Naive B cell (primary cell): ENCODE measurements around the gene FAM98A. TPM values are rescaled to one million over a fixed set of nuclear protein-coding genes. Genes with fewer than 3 reads are reported as not detected.

Experiments used
- ATAC-seq, 2 donors: fragments of 150-1000 bp; cut with Tn5 transposase; 2 replicates each; pipeline ENCODE4 v1.10.0; 2021; ENCODE audit warnings: low read depth in 2 of 2, mild to moderate bottlenecking in 2 of 2, moderate library complexity in 2 of 2
- DNase-seq: peaks from one replicate; pipeline ENCODE4 v3.0.0; 2022
- H3K27ac Mint-ChIP-seq, 6 donors: one replicate each; pipeline ENCODE4 v1.8.0; 2020 to 2022; ENCODE audit warnings: mild to moderate bottlenecking in 6 of 6, mixed read lengths in 6 of 6, moderate library complexity in 5 of 6, inconsistent platforms in 2 of 6
- H3K27me3 Mint-ChIP-seq, 3 donors: one replicate each; pipeline ENCODE4 v1.8.0; 2021 to 2022; ENCODE audit warnings: mixed read lengths in 3 of 3, mild to moderate bottlenecking in 1 of 3
- H3K36me3 Mint-ChIP-seq, 2 donors: one replicate each; pipeline ENCODE4 v1.8.0; 2020 to 2022; ENCODE audit warnings: mixed read lengths in 2 of 2, inconsistent platforms in 1 of 2, mild to moderate bottlenecking in 1 of 2
- H3K4me1 Mint-ChIP-seq, 3 donors: one replicate each; pipeline ENCODE4 v1.8.0; 2020 to 2022; ENCODE audit warnings: mixed read lengths in 3 of 3, inconsistent platforms in 1 of 3, mild to moderate bottlenecking in 1 of 3, moderate library complexity in 1 of 3
- H3K4me3 Mint-ChIP-seq, 8 donors: one replicate each; pipeline ENCODE4 v1.8.0; 2020 to 2022; ENCODE audit warnings: mild to moderate bottlenecking in 8 of 8, mixed read lengths in 8 of 8, moderate library complexity in 8 of 8, inconsistent platforms in 2 of 8
- H3K9me3 Mint-ChIP-seq, 7 donors: one replicate each; pipeline ENCODE4 v1.8.0; 2020 to 2022; ENCODE audit warnings: mixed read lengths in 7 of 7, mild to moderate bottlenecking in 5 of 7, inconsistent platforms in 2 of 7, moderate library complexity in 1 of 7
- polyA plus RNA-seq, 6 donors: library from polyadenylated mRNA; unstranded; fragments of 300-500 nt; fragmentation: Illumina TruSeq; gene quantifications; one replicate each; pipeline ENCODE4 v1.2.3, GENCODE V29; 2021; ENCODE audit warnings: low read depth in 6 of 6

FAM98A gene
- polyA plus RNA-seq, 6 donors from 2014 or later = 8.4 to 33.2 (median 21.2) TPM

DNA sequence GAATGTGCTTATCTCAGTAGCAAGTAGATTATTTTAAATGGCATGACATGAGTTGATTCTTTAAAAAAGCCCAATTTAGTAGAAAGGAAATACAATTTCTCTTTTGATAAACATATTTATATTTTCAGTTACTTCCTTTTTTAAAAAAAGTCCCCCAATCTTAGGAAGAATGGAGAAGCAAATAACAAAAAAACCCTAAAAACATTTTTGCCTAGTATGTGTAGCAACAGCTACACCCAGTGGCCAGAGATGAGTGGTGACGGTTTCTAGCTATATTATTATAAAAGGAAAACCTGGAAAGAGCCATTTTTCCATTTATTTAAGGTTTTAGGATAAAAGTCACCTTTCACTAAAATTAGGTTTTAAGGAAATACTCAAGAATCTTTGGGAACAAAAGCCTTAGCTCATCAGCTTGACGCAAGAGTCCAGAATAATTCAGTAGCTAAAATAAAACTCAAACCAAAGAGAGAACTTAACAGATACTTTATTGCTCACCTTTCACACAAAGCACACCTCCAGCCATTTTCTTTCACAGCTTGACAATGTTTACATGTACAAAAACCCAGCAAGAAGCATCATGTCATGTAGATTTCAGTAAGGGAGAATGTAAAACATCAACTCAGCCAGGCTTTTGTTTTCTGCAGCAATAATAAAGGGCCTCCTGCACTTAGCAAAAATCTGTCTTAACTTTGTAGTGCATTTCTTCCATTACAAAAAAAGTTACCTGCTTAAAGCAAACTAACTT, 15.7 kb downstream of the FAM98A start:
- peak overlapping the region in 2 of 6 donors; percentile 19 to 88 for H3K27ac Mint-ChIP-seq

DNA sequence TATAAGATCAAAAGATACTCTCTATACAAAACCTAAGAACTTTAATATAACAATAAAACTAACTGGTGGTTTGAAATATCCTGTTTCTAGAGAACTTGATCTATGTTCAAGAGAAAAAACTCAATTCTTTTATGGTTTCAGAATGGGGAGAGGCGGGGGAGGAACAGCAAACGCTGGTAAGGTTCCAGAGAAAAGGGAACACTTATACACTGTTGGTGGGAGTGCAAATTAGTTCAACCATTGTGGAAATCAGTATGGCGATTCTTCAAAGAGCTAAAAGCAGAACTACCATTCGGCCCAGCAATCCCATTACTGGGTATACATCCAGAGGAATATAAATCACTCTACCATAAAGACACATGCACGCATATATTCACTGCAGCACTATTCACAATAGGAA, 17.2 kb downstream of the FAM98A start:
- H3K27ac Mint-ChIP-seq = peak overlapping the region; percentile 22 to 88 (median 60)
- no peaks in the 10 kb centered on the region for H3K27me3 Mint-ChIP-seq
- H3K4me1 Mint-ChIP-seq = peaks cover 9 to 21% (median 19%) of the 10 kb centered on the region in 3 donors
- H3K36me3 Mint-ChIP-seq = peaks cover 8 to 16% of the 10 kb centered on the region in 2 donors
- H3K9me3 Mint-ChIP-seq = no peaks in the 10 kb centered on the region
- ATAC-seq (no peak), DNase-seq (no peak)
- peak overlapping the region in 6 of 8 donors; percentile 27 to 68 (median 42) for H3K4me3 Mint-ChIP-seq

More for the DNA sequence above, 15.7 kb downstream of the FAM98A start:
- Mint-ChIP-seq H3K4me3 (peak overlapping the region in 4 of 8 donors; percentile 19 to 55 (median 32)), H3K4me1 (peaks cover 9 to 21% (median 19%) of the 10 kb centered on the region in 3 donors), H3K27me3 (no peaks in the 10 kb centered on the region), H3K9me3 (no peaks in the 10 kb centered on the region), H3K36me3 (peaks cover 8 to 20% of the 10 kb centered on the region in 2 donors)
- ATAC-seq (peak; percentile 56 to 81), DNase-seq (peak; percentile 57)

DNA sequence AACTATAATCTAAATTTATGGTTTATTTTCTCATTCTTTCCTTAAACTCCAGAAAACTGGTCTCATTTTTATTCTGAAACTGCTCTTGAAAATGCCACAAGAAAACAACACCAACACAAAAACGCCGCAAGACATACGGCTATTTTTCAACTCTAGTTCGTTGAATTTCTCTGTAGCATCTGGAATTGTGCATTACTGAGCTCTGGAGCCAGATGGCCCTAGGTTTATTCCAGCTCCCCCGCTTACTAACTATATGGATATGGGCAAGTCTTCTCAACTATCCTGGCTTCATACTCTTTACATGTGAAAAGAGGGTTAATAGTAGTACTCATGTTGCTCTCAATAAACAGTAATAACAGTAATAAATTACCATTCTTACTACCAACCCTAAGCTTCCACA, 19.9 kb downstream of the FAM98A start:
- peaks cover 9 to 21% (median 19%) of the 10 kb centered on the region in 3 donors for H3K4me1 Mint-ChIP-seq

DNA sequence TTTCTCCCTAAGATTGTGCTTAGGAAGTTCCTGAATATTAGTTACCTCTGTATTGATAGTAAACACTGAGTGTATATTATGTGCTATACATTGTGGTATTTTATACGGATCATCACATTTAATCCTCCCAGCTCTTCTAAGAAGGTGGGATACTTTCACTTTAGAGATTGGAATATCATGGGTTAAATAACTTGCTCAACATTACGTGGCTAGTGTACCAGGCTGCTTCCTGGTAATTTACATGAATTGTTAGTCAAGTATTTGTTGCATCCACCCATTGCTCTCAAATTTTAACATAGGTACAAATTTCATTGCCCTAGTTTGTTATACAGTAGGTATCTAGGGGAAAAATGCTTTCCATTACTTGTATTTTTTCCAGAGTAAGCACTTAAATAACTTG, 21.4 kb downstream of the FAM98A start:
- H3K27ac Mint-ChIP-seq = no peak overlapping the region

More for the DNA sequence above, 19.9 kb downstream of the FAM98A start:
- no peak overlapping the region for H3K4me3 Mint-ChIP-seq
- H3K9me3 Mint-ChIP-seq = no peaks in the 10 kb centered on the region
- H3K27ac Mint-ChIP-seq = peak overlapping the region in 2 of 6 donors; percentile 4 to 27
- no peak for DNase-seq
- ATAC-seq = no peak
- H3K27me3 Mint-ChIP-seq = no peaks in the 10 kb centered on the region
- H3K36me3 Mint-ChIP-seq = no peaks in the 10 kb centered on the region

DNA sequence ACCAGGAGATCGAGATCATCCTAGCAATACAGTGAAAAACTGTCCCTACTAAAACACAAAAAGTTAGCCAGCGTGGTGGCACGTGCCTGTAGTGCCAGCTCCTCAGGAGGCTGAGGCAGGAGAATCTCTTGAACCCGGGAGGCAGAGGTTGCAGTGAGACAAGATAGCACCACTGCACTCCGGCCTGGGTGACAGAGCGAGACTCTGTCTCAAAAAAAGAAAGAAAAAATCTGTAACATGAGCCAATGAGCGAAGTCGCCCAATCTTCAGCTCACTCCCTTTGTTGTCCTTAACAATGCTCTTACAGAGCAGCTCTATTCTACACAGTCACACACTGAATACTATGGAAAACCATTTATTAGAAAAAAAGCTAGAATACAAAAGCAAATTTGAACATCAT, 22.0 kb downstream of the FAM98A start:
- Mint-ChIP-seq H3K9me3 (no peaks in the 10 kb centered on the region), H3K36me3 (no peaks in the 10 kb centered on the region), H3K4me1 (peaks cover 5 to 16% (median 8%) of the 10 kb centered on the region in 3 donors), H3K27ac (peak overlapping the region in 2 of 6 donors; percentile 38 to 51), H3K4me3 (no peak overlapping the region), H3K27me3 (no peaks in the 10 kb centered on the region)
- DNase-seq (no peak), ATAC-seq (no peak)

More for the DNA sequence above, 21.4 kb downstream of the FAM98A start:
- H3K4me3 Mint-ChIP-seq = no peak overlapping the region
- ATAC-seq = no peak
- H3K36me3 Mint-ChIP-seq = no peaks in the 10 kb centered on the region
- H3K27me3 Mint-ChIP-seq = no peaks in the 10 kb centered on the region
- no peaks in the 10 kb centered on the region for H3K9me3 Mint-ChIP-seq
- DNase-seq = no peak
- H3K4me1 Mint-ChIP-seq = peaks cover 9 to 21% (median 14%) of the 10 kb centered on the region in 3 donors

DNA sequence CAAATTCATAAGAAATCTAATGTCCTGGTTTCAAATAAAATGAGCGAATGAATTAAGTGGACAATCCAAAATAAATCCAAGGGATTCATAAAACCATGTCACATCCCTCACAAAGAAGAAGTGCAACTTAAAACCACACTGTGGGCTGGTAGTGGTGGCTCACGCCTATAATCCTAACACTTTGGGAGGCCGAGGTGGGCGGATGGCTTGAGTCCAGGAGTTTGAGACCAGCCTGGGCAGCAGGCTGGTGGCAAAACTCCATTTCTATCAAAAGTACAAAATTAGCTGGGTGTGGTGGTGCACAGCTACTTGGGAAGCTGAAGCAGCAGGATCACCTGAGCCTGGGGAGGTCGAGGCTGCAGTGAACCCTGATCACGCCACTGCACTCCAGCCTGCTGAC, 25.4 kb downstream of the FAM98A start:
- ATAC-seq (no peak), DNase-seq (no peak)
- Mint-ChIP-seq H3K9me3 (no peaks in the 10 kb centered on the region), H3K4me1 (peaks cover 0 to 5% (median 0%) of the 10 kb centered on the region in 3 donors), H3K27ac (peak overlapping the region in 2 of 6 donors; percentile 15 to 74), H3K27me3 (no peaks in the 10 kb centered on the region), H3K36me3 (no peaks in the 10 kb centered on the region), H3K4me3 (no peak overlapping the region)

DNA sequence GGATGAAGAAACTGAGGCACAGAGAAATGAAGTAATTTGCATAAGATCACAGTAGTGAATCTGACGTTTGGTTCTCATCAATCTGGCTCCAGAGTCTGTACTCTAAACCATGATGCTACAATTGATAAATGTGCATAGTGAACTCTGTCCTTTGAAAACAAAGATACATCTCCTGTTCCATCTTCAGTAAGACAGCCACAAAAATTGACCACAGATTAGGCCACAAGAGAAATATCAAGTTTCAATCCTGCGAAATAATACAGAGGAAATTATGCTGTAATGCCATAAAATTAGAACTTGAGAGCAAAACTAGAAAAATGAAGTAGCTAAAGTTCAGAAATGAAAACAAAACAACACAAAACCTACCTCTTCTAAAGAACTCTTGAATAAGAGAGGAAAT, 28.4 kb downstream of the FAM98A start:
- DNase-seq (no peak), ATAC-seq (no peak)
- Mint-ChIP-seq H3K4me1 (peaks cover 0 to 11% (median 5%) of the 10 kb centered on the region in 3 donors), H3K27me3 (no peaks in the 10 kb centered on the region), H3K4me3 (no peak overlapping the region), H3K36me3 (peaks cover 7 to 10% of the 10 kb centered on the region in 2 donors), H3K27ac (peak overlapping the region in 5 of 6 donors; percentile 16 to 80 (median 54)), H3K9me3 (no peaks in the 10 kb centered on the region)

DNA sequence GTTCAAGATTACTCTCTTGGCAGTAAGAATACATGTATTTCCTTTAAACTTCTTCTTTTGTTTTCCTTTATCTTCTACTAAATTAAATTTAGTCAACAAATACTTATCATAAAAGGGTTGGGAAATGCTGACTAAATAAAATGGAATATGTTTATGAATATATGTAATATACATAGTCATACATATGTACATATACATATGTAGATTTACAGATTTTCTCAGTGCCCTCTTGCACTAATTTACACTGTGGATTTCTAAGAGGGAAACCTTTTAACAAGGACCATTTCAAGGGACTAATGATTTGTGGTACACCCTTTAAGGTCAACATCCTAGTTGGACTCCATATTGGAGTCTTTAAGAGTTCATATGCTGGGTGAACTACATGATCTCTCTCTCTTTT, 37.2 kb downstream of the FAM98A start:
- H3K9me3 Mint-ChIP-seq = no peaks in the 10 kb centered on the region
- DNase-seq = no peak
- H3K36me3 Mint-ChIP-seq = peaks cover 34 to 45% of the 10 kb centered on the region in 2 donors
- H3K27ac Mint-ChIP-seq = no peak overlapping the region
- H3K4me1 Mint-ChIP-seq = peaks cover 2 to 7% (median 4%) of the 10 kb centered on the region in 3 donors
- H3K27me3 Mint-ChIP-seq = no peaks in the 10 kb centered on the region
- no peak for ATAC-seq
- no peak overlapping the region for H3K4me3 Mint-ChIP-seq

DNA sequence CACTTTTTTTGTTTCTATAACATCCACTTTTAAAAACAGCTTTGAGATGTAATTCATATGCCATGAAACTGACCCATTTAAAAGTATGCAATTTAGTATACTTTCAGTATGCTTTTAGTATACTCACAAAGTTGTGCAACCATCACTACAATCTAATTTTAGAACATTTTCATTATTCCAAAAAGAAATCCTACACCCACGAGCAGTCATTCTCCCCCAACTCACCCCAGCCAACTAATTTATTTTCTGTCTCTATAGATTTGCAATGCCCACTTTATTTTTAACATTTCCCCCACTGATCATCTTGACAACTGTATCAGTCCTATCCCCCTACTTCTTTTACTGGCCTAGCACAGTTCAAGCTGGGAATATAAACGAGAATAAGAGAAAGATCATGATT, 39.1 kb downstream of the FAM98A start:
- ATAC-seq (no peak), DNase-seq (no peak)
- Mint-ChIP-seq H3K27me3 (no peaks in the 10 kb centered on the region), H3K36me3 (peaks cover 29 to 39% of the 10 kb centered on the region in 2 donors), H3K4me3 (no peak overlapping the region), H3K27ac (peak overlapping the region in 3 of 6 donors; percentile 44 to 80 (median 53)), H3K9me3 (no peaks in the 10 kb centered on the region), H3K4me1 (peaks cover 3 to 9% (median 9%) of the 10 kb centered on the region in 3 donors)

DNA sequence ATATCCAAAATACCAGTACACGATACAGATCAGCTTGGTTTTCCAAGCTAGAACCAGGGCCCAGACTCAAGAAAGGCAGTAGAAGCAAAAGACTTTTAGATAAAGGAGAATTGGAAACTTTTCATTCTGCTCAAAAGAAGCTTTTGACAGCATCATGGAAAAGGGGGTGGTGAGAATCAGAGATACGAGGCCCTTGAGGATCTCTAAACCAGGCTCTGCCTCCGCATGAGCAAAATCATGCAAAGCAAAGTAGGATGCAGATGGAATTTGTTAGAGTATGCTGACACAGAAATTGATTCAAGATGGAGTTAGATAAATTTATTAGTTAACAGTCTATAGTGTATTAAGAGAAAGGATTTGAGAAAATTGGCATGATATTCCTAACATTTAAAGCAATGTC, 39.8 kb downstream of the FAM98A start:
- H3K36me3 Mint-ChIP-seq = peaks cover 27 to 40% of the 10 kb centered on the region in 2 donors
- no peak overlapping the region for H3K4me3 Mint-ChIP-seq
- H3K9me3 Mint-ChIP-seq = no peaks in the 10 kb centered on the region
- H3K27ac Mint-ChIP-seq = peak overlapping the region in 4 of 6 donors; percentile 6 to 58 (median 28)
- no peak for DNase-seq
- no peaks in the 10 kb centered on the region for H3K27me3 Mint-ChIP-seq
- ATAC-seq = no peak
- H3K4me1 Mint-ChIP-seq = peaks cover 9 to 16% (median 16%) of the 10 kb centered on the region in 3 donors

DNA sequence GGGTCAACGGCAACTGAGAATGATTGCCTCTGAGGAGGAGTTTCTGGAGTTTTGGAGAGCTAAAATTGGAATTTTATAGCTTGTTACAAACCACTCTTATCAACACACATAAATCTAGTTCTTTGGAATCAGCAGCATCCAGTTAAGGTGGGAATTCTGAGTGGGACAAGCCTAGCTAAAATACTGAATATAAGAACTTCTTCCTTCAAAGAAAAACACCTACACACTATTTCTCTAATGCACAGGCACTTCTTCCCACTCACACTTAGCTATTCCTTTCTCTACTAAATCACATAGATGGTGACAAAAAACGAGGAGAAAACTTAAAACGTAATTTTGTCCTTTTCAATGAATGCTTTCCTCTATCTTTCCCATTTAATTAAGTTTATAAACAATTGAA, 43.4 kb downstream of the FAM98A start:
- Mint-ChIP-seq H3K4me1 (peaks cover 13 to 38% (median 31%) of the 10 kb centered on the region in 3 donors), H3K27me3 (no peaks in the 10 kb centered on the region), H3K4me3 (no peak overlapping the region), H3K9me3 (no peaks in the 10 kb centered on the region), H3K36me3 (peaks cover 29 to 34% of the 10 kb centered on the region in 2 donors), H3K27ac (peak overlapping the region; percentile 44 to 94 (median 91))
- DNase-seq (no peak), ATAC-seq (no peak)

DNA sequence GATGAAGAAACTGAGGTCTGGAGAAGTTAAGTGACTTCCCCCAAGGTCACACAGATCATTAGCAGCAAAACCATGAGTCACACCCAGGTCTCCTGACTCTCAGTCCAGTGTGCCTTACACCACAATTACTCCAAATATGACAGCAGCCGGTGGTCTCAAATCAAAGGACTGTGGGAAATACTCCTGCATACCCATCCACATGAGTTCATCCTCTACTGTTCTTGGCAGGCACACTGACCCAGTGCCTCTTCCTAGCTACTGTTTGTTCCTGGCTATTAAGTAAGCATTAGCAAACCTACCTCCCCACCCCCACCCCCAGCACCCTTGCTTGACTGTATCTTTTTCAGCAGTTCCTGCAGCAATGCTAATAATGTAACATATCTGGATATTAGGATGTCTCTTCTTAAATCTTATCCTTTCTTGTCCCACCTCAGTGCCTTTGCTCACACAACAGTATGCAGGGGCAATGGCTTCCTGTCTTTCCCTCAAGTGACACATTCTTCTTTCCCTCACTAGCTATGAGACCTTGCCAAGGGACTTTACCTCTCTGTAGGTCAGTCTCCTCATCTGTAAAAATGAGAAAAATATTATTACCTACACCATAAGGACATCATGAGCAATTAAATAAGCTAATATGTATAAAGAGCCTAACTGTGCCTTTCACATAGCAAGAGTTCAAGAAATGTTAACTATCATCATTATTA, 46.2 kb downstream of the FAM98A start:
- H3K4me3 Mint-ChIP-seq = peak overlapping the region in 1 of 8 donors; percentile 5
- H3K27me3 Mint-ChIP-seq = no peaks in the 10 kb centered on the region
- H3K9me3 Mint-ChIP-seq = no peaks in the 10 kb centered on the region
- DNase-seq = no peak
- peaks cover 28 to 32% of the 10 kb centered on the region in 2 donors for H3K36me3 Mint-ChIP-seq
- peaks cover 17 to 38% (median 26%) of the 10 kb centered on the region in 3 donors for H3K4me1 Mint-ChIP-seq
- no peak for ATAC-seq
- peak overlapping the region in 5 of 6 donors; percentile 6 to 75 (median 58) for H3K27ac Mint-ChIP-seq

DNA sequence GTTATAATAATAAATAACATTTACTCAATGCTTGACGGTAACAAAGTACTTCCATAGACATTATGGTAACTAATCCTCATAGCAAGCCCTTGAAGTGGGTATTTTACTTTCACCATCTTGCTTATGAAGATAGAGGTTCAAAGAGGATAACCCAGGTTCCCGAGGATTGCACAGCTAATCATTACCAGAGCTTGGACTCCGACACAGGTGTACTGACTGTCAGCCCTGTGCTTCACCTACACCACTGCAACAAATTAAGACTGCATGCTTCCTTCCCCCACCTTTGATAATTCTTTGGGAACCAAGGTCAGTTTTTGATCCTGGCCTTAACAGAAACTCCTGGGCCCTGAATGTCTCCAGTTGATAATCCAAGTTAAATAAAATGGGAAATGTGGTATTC, 48.9 kb downstream of the FAM98A start:
- Mint-ChIP-seq H3K27me3 (no peaks in the 10 kb centered on the region), H3K4me1 (peaks cover 24 to 31% (median 24%) of the 10 kb centered on the region in 3 donors), H3K9me3 (peaks cover 0 to 2% (median 0%) of the 10 kb centered on the region in 7 donors), H3K36me3 (peaks cover 37 to 40% of the 10 kb centered on the region in 2 donors), H3K27ac (peak overlapping the region in 2 of 6 donors; percentile 1 to 20), H3K4me3 (peak overlapping the region in 1 of 8 donors; percentile 16)
- ATAC-seq = no peak
- no peak for DNase-seq
